ENCODE results near the gene NUTM2F.
"Not testable (repeated sequence)": the region's sequence is repeated elsewhere in the genome, so short reads cannot be mapped to it uniquely, and the experiment has no call there.

The NUTM2F gene, protein sequence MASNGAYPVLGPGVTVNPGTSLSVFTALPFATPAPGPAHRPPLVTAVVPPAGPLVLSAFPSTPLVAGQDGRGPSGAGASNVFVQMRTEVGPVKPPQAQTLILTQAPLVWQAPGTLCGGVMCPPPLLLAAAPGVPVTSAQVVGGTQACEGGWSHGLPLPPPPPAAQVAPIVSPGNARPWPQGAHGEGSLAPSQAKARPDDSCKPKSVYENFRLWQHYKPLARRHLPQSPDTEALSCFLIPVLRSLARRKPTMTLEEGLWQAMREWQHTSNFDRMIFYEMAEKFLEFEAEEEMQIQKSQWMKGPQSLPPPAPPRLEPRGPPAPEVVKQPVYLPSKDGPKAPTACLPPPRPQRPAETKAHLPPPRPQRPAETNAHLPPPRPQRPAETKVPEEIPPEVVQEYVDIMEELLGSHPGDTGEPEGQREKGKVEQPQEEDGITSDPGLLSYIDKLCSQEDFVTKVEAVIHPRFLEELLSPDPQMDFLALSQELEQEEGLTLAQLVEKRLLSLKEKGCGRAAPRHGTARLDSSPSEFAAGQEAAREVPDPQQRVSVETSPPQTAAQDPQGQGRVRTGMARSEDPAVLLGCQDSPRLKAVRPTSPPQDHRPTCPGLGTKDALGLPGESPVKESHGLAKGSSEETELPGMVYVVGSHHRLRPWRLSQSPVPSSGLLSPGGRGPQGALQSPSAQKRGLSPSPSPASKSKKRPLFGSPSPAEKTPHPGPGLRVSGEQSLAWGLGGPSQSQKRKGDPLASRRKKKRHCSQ

DNA sequence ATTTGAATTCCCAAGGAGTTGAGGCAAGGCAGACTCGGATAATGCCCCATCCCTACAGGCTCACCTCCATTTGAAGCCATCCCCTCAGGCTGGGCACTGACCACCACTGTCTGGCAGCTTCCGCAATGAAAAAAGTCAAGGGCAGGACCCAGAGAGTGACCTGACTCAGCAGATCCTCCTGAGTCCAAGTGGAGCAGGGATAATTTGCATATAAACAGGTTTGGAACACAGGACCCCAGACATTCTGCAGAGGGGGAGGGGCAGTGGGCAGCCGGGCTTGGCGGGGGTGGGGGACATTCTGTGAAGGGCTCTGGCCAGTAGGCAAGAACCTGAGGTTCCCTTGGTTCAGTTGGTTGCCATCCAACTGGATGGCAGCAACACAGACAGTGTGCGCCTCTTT, at the start of gene NUTM2F:
TSS of gene NUTM2F (minus strand) at position 101 of the 400 bp plus-strand sequence. CDS start at position 80, 21 bp downstream.
- DNase-seq (ENCODE audit: low read depth), result not testable (repeated sequence)

DNA sequence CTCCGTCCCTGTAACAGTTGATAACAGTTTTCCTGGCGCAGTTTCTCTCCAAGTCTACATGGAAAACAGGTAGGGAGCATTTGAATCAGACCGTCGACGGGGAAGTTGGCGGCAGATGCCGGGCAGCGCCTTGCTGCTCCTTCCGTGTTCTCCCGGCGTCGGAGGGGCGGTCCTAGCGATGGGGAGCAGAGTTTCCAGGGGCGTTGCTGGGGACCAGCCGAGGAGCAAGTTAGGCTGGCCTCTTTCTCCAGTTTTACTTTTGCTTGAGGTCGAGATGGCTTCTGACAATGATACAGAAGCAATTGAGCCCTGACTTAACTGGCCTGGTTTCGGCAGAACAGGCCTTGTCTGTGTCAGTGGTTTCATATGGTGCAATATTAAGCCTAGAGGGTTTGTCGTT, 46.8 kb upstream of the NUTM2F start:
- not testable (repeated sequence) for DNase-seq (ENCODE audit: low read depth)

DNA sequence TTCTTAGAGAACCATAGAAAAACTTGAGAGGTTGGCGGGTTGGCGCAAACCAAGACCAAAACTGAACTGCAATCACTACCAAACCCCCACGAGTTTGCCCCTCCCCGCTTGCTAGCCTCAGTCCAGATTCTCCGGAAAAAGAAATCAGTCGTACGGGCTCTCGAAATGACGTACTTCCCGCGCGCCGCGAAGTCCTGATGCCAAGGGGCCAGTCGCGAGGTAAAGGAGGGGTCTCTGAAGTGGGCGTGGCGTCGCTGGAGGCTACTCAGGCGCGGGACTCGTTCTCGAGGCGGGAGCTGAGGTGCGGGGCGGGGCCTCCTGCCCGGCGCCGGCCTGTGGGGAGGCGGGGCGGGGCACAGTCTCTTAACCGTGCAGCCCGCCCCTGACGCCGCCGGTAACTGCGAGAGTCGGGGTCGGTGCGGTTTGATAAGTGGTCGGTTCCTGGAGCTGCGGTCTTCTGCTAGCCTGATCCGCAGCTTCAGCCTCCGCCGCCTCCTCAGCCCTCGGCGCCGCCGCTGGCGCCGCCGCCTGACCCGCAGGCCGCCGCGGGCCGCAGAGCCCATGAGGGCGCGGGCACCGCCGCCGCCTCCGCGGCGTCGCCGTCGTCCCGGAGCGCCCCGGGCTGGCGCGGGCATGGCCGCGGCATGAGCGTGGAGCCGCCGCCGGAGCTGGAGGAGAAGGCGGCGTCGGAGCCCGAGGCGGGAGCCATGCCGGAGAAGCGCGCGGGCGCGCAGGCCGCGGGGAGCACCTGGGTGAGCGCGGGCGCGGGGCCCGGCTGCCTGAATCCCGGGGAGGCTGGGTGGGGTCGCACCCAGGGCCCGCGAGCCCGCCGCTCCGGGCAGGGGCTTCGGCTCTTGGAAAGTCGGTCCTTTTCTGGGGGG, 46.0 kb upstream of the NUTM2F start:
- DNase-seq (ENCODE audit: low read depth), result peak; percentile 61

DNA sequence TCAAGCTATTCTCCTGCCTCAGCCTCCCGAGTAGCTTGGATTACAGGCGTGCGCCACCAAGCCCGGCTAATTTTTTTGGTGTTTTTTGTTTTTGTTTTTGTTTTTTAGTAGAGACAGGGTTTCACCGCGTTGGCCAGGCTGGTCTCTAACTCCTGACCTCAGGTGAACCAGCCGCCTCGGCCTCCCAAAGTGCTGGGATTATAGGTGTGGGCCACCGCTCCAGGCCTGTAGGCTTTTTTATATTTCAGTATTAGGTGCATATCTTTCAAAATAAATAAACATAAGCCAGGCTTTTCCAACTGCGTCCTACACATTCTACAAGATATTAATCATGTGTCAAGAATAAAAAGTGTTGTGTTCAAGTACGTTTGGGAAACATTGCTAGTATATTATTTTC, 45.3 kb upstream of the NUTM2F start:
- not testable (repeated sequence) for DNase-seq (ENCODE audit: low read depth)

DNA sequence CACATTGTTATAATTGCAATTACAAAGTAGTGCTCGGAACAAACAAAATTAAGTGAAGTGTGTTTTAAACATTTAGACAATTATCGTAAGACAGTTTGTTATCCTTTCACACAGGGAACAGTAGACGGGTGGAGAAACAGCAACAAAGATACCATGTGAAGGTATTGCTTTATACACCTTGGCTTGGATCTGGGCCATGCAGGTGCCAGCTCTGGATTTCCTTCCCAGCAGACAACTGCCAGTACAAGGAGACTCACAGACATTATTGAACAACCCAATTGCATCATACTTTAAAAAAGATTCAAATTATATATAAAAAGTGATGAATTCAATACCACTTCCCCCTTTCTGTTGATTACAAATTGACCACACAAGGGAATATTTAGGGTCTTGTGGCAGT, 41.8 kb upstream of the NUTM2F start:
- DNase-seq (ENCODE audit: low read depth), result not testable (repeated sequence)

DNA sequence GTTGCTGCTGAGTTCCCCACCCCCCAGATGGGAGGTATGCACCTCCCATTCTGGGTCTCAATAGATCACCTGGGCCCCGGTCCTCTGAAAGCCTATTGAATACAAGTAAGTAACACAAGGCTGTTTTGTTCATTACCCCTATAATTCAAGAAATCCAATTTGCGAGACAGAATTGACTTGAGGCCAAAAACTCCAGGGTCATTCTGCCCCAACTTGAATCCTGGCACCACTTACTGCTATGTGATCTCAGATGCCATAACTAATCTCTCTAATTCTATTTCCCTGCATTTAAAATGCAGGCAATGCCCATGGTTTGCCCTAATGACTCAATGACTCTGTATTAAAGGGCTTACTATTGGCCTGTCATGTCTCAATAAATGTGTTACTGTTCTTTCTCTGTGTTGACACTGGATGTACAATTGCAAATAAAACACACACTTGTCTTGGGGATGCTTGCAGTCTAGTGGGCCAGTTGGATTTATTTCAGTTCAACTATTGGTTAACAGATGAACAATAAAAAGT, 35.7 kb upstream of the NUTM2F start:
- not testable (repeated sequence) for DNase-seq (ENCODE audit: low read depth)

DNA sequence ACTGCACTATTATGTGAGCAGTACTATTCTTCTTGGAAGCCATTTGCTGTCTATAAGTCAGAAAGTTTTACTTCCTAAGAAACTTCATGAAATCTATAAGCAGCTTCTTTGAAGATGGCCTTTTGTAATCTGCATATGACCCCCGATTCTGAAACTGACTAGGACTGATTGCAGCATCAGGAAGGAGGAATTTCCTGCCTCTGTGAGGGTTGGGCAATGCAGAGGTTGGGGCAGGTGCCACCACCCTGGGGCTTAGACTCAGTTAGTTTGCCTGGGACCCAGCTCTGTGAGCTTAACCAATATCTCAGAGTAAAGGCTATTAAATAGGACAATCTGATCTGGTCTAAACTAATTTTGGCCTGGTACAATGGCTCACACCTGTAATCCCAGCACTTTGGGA, 28.7 kb upstream of the NUTM2F start:
- not testable (repeated sequence) for DNase-seq (ENCODE audit: low read depth)

DNA sequence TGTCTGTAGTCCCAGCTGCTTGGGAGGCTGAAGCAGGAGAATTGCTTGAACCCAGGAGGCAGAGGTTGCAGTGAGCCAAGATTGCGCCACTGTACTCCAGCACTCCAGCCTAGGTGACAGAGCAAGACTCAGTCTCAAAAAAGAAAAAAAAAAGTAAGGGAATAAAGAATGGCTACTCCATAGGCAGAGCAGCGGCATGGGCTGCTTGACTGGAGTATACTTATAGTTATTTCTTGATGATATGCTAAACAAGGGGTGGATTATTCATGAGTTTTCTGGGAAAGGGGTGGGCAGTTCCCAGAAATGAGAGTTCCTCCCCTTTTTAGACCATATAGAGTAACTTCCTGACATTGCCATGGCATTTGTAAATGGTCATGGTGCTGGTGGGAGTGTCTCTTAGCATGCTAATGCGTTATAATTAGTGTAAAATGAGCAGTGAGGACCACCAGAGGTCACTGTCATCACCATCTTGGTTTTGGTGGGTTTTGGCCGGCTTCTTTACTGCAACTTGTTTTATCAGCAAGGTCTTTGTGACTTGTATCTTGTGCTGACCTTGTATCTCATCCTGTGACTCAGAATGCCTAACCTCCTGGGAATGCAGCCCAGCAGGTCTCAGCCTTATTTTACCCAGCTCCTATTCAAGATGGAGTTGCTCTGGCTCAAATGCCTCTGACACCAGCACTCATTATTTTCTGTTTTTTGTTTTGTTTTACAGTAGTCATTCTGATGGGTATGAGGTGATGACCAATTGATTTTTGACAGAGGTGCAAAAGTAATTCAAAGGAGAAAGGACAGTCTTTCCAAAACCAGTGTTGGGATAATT, 23.7 kb upstream of the NUTM2F start:
- DNase-seq (ENCODE audit: low read depth), result not testable (repeated sequence)

DNA sequence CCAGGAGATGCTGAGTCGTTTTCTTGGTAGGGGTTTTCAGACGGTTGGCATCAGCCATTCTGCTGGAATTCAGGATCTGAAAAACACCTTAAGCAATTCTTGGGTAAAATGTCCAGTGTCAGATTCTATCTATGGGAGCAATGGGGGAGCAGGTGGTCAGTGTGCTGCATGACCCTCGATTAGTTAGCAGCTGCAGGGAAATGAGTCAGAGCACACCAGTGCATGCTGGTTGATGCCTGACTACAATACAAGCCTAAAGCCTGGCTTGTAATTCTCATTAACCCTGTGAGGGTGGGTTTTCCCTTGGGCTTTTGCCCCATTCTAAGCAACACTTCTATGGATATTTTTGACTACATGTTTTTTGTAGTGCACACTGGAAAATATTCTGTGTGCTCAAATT, 20.3 kb upstream of the NUTM2F start:
- DNase-seq (ENCODE audit: low read depth), result not testable (repeated sequence)

DNA sequence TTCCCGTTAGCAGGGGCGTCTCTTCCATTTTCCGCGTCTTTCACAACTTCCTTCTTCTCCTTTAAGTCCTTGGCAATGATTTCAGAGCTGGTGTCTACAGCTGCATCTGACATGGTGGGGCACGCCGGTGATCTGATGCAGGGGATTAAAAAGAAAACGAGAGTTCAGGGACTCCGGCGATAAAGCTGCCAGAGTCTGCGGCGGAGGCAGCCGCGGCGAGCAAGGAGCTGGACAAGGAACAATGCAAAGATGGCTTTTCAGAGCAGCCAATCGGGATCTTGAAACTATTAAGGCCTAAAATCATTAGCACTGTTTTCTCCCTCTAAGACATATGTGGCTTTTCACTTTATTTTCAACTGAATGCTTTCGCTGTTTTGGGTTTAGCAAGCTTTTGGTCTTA, 19.0 kb upstream of the NUTM2F start:
- not testable (repeated sequence) for DNase-seq (ENCODE audit: low read depth)

DNA sequence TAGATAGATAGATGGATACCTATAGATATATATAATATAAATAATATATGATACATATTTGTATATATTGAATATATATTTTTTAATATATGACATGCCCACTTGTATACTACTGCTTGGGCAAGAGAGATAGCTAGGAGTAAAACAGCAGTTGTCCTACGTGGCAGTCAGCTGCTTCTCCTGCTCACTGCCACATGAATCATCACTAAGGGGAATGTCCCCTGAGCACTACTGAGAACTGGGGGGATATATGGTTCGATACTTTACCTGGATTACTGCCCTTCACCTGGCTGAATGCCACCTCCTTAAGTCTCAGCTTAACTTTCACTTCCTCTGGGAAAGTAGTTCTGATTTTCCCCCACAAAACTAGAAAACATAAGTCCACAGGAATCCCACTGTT, 13.3 kb upstream of the NUTM2F start:
- DNase-seq (ENCODE audit: low read depth), result not testable (repeated sequence)

DNA sequence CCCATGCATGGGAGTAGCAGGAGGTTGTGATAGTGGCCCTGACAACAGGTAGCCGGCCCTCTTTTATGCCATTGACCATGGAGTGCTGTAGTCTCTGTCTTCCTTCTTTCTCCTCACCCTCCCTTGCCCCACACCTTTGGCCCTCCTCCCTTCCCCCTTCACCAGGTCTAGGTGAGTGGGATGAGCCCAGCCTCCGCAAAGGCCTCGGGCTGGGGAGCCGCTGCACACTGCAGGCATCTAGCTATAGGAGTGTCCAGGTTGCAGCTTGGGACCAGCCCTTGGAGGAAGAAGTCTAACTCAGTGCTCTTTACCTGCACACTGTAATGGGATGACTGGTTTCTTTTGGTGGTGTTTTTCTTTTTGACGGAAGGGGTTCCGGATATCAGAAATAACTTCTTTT, 12.3 kb upstream of the NUTM2F start:
- not testable (repeated sequence) for DNase-seq (ENCODE audit: low read depth)

DNA sequence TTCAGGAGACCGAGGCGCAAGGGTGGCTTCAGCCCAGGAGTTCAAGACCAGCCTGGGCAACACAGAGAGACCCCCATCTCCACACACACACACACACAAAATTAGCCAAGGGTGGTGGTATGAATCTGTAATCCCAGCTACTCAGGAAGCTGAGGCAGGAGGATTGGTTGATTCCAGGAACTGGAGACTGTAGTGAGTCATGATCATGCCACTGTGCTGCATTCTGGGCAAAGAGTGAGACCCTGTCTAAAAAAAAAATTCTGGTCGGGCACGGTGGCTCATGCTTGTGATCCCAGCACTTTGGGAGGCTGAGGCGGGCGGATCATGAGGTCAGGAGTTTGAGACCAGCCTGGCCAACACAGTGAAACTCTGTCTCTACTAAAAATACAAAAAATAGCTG, 11.2 kb upstream of the NUTM2F start:
- DNase-seq (ENCODE audit: low read depth), result not testable (repeated sequence)

DNA sequence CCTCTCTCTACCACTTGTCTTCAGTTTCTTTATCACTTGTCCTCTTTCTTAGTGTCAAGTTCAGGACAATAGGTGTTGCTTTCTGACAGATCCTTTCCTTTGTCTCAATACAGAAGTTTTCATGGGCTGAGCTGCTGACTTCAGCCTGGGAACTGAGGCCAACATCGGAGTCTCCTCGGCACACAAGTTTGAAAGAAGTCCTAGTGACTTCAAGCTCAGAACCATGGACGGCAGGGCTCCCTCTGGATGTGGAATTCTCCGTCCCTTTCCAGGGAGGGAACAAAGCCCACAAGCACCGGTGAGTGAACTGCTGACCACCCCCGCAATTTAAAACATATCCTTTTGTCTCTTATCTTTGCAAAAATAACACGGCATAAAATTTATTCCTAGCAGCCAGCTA, 10.3 kb upstream of the NUTM2F start:
- not testable (repeated sequence) for DNase-seq (ENCODE audit: low read depth)

DNA sequence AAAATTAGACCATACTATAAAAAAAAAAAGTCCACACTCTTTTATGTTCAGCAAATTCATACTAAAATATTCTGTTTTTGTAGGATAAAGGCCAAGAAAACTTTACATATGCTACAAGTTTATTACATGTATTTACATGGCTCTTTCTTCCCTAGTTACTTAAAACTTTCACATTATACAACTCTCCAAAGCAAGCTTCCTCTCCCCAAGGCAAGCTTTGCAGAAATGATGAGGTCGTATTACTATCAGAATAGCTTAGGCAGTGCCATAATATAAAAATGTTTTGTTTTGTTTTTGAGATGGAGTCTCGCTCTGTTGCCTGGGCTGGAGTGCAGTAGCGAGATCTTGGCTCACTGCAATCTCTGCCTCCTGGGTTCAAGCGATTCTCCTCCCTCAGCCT, 8.0 kb upstream of the NUTM2F start:
- not testable (repeated sequence) for DNase-seq (ENCODE audit: low read depth)

DNA sequence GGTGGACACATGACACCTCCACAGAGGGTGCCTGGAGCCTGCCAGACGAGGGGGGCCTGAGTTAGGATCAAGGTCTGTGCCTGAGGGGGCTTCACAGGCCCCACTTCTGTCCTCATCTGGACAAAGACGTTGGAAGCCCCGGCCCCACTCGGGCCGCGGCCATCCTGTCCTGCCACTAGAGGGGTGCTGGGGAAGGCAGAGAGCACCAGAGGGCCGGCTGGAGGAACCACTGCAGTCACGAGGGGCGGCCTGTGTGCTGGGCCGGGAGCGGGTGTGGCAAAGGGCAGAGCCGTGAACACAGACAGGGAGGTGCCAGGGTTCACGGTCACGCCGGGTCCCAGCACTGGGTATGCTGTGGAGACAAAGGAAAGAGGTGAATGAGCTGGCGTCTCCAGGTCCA, 2.9 kb downstream of the NUTM2F start:
- not testable (repeated sequence) for DNase-seq (ENCODE audit: low read depth)

DNA sequence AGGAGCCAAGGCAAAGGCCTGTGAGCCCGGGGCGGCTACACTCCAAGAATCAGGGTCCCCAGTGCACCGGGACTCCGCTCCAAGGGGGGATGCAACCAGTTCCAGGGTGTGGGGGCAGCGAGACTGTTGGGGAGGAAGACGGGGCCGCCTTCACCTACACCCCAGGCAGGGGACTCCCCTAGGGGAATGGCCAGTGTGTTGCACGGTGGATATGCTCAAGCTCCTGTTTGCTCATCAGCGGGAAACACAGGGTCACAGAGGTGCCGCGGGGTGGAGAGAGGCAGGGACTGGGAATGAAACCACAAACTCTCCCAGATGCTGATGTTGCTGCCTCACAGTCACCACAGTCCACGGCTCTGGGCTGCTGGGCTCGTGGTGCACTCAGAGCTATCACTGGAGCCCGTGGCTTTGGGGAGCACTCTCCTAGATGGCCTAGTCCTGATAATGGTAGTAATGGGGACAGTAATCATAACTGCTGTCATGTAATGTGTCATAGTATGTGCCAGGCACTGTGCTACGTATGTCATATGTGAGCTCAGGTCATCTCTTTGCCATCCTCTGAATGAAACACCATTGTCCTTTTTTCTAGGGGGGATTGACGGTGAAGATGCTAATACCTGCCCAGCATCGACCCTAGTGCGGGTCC, 5.2 kb downstream of the NUTM2F start:
- DNase-seq (ENCODE audit: low read depth), result not testable (repeated sequence)

DNA sequence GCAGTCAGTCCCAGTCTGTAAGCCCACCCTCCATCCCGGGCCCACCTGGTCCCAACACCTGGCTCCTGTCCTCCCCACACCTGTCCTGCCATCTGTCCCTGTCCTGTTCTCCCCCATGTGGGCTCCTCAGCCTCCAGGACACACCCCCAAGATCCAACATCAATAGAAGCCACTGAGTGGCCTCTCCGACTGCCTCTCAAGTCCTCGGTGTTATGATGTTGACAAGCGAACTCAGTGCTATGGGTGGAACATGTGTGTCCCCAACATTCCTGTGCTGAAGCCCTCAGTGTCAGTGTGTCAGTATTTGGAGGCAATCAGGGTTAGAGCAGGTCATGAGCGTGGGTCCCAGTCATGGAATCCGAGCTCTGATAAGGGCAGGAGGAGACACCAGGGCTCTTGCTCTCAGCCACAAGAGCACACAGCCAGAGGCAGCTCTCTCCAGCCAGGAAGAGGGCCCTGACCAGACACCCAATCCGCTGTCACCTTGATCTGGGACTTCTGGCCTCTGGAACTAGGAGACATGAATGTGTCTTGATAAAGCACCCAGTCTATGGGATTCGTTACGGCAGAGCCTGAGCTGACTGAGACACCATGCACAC, 6.0 kb downstream of the NUTM2F start:
- DNase-seq (ENCODE audit: low read depth), result not testable (repeated sequence)

DNA sequence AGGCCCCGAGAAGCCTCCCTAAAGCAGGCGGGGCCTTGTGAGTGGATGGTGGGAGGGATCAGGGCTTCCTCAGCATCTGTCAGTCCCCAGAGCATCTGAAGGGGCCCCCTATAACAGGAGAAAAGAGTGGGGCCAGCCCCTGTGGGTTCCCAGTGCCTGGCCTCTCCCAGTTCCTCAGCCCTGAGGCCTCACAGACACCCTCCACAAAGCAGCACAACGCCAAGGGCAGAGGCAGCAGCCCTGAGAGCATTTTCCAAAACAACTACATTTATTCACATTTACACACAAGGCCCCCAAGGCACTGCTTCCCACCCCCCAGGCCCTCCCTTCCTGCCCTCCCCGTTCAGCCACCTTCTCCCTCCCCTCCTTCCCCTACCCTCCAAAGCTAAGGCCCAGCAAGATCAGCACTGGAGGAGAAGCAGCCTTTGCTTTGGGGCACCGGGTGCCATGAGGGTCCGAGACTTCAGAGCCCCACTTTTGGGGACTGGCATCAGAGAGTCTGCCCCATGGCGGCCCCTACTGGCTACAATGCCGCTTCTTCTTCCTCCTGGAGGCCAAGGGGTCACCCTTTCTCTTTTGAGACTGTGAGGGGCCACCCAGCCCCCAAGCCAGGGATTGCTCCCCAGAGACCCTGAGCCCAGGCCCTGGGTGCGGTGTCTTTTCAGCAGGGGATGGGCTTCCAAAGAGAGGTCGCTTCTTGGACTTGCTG, 10.3 kb downstream of the NUTM2F start:
- DNase-seq (ENCODE audit: low read depth), result not testable (repeated sequence)

Data from stimulated activated CD8-positive, alpha-beta memory T cell treated with anti-CD3 and anti-CD28 coated beads, Interleukin-15, amount 100 ng/mL, for 24 hours (primary cell).